GM19328 (cell line): Measurements from ENCODE around the gene MUC21.

Source experiments
- ATAC-seq: cut with Tn5 transposase; IDR thresholded peaks from one replicate; pipeline ENCODE4 v1.9.1; 2021; ENCODE audit warnings: mild to moderate bottlenecking, moderate library complexity; ENCODE audit not compliant: unreplicated experiment

MUC21 gene

DNA sequence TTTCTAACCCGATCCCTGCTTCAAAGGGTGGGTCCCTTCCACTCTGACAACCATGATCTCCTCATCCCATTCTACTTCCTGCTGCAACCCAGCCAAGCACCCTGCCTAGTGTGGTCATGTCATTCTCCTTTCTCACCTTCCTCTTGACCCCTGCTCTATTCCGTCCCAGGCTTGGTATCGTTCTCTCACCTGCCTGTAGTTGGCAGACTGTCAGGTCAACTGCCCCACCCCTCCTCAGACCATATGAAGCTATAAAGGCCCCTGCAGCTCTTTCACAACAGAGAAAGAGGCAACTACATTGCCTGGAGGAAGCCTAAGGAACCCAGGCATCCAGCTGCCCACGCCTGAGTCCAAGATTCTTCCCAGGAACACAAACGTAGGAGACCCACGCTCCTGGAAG lies at the start of gene MUC21:
TSS of gene MUC21 (plus strand) at position 280 of the 400 bp plus-strand sequence. CDS start 241 bp downstream, outside the sequence.
- ATAC-seq = no peak

DNA sequence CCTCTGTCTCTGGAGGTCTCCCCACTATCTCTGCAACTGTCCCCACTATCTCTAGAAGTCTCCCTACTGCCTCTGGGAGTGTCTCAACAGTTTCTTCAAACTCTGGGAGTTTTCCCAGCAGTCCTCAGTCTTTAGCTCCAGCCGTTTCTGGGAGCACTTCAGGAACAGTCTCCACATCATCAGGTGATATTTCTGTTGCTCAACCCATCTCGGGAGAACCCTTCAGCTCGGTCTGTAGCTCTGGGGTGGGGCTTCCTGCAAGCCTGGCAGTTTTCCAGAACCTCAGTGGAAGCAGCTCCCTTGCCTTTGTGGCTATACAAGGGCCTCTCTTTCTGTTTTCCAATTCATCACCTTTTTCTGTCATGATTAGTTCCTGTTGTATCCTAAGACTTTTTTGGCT lies 48.5 kb upstream of the MUC21 start:
- ATAC-seq = no peak

DNA sequence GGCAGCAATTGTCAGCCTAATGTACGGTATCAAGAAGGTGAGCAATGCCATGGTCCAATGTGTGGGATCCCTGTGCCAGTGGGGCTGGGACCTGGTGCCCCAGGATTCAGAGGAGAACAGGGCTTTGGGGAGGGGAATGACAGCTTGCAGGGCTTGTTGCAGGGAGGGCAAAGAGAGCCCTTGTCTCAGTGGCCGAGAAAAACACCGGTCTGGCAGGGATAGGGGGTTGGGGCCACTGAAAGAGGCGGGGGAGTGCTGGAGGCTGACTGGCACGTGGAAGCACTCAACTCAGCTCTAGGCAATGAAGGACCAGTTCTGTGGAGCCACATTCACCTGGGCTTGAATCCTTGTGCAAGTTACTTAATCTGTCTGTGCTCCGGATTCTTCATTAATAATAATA lies 46.3 kb upstream of the MUC21 start:
- ATAC-seq = no peak

DNA sequence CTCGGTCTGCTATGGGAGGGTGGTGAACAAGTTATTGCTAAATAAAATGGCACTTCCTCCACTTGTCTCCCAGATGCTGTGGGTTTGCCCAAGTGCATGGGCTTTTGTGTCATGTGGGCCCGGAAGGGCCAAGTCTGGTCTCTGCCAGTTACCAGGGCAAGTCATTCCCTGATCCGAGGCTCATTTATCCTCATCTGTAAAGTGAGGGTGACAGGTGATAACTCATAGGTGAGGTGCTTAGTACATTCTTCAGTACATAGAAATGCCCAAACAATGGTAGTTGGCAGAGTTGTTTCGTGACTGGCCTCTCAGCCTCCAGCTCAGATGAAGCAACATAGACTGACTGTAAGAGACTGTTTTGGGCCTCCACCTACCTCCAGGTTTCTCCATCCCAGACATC lies 44.8 kb upstream of the MUC21 start:
- ATAC-seq = no peak

DNA sequence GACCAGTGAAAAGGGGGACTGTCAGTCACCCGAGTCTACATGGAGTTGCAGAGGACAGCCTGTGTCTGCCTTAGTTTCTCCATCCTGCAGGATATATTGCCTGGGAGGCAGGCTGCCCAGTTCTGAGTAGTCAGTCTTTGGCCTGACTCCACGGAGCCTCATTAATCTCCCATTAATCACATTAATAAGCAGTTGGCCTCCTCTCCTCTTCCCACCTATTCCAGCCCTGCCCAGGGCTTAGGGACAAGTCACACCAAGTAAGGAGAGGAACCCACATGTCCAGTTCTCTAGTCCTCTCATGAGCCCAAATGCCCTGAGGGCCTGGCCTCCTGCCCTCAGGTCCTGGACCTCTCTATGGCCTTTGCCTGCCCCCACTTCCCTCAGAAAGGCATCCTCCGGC lies 44.0 kb upstream of the MUC21 start:
- no peak for ATAC-seq

DNA sequence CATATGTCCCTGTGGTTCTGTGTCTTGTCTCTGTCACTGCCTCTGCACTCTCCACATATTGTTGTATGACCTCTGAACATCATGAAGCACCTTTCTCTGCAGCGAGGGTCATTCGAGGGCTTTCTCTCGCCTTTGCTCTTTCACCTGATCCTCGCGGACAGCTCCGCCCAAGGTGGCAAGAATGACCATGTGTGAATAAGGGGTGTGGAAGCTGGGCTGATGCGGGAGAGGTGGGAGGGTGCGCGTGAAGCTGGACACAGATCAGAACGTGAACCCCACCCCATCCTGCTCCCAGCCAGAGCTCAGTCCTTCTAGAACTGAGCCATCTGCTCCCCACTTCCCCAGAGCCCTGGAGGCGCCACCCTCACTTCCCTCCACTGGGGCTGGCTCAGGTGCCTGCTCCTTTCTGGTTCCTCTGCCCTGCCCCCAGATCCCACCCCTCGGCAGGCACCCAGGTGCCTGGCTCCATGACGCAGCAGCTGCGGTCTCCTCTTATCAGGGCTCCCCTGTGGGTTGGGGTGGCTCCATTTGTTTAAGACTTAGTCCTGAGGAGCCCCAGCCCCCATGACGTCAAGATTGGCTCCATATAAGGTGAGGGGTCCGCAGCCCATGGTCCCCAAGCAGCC lies 43.0 kb upstream of the MUC21 start, which contains the start of gene MUCL3:
TSS of gene MUCL3 (plus strand) at position 613 of the 626 bp plus-strand sequence. CDS start 27 bp downstream, outside the sequence.
- no peak for ATAC-seq

DNA sequence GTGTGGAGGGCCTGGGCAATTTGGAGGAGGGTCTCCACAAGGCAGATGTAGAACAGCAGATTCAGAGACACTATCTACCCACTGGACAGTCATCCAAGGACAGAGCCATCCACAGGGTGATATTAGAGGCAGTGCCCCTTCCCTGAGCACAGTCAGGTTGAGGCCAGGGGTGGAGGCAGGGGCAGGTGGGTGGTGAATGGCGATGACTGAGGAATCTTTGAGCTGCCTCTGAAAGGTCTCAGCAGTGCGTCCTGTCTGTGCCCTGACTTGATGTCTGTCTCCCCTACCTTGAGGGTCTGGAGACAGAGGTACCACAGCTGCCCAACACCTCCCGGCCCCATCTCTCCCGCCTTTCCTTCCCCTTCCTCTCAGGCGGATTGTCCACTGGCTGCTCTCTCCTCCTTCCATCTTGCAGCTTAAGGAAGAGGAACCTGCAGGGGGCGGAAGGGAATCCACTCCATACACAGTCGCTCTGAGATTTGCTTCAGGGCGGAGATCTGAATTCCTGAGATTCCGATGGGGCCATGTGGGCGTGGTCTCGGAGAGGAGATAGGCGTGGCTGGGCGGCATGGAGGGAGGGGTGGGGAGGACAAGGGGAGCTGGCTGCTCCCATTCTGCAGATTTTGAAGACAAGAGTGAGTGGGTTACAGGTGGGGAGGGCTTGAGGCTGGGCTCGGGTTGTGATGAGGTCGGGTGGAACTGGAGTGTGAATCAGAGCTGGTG lies 41.0 kb upstream of the MUC21 start:
- ATAC-seq = no peak

DNA sequence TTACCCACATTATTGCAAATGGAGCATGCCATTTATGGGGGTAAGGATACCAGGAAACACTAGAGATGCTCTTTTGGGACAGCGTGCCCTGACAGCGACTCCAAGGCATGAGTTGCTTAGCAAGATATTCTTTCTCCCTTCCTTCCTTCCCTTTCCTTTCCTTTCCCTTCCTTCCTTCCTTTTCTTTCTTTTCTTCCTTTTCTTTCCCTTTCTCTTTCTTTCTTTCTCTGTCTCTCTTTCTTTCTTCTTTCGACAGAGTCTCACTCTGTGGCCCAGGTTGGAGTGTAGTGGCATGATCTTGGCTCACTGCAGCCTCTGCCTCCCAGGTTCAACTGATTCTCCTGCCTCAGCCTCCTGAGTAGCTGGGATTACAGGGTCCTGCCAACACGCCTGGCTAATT lies 39.5 kb upstream of the MUC21 start:
- ATAC-seq = no peak

DNA sequence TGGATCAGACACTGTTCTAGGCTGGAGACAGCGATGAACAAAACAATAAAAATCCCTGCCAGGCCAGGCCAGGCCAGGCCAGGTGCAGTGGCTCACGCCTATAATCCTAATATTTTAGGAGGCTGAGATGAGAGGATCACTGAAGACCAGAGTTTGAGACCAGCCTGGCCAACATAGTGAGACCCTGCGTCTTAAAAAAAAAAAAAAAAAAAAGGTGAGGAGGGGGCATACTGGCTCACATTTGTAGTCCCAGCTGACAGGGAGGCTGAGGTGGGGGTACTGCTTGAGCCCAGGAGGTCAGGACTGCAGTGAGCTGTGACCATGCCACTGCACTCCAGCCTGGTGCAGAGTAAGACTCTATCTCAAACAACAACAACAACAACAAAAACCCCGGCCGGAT lies 38.2 kb upstream of the MUC21 start:
- no peak for ATAC-seq

DNA sequence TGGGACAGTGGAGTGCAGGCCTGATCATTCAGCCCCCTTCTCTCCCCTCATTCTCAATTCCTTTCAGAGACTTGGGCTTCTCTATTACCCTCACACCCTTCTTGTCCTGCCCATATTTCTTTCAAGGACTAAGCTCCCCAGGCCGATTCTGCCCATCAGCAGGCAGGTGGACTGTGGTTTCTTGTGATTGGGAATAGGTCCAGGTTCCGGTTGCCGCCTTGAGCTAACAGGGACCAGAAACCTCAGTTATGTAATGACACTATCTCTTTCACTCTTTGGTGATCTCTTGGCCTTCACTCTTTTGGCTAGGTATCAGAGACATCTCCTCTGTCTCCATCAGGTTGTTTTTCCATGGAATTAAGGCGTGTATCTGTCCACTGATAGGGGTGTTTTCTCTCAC lies 36.3 kb upstream of the MUC21 start:
- ATAC-seq = no peak

DNA sequence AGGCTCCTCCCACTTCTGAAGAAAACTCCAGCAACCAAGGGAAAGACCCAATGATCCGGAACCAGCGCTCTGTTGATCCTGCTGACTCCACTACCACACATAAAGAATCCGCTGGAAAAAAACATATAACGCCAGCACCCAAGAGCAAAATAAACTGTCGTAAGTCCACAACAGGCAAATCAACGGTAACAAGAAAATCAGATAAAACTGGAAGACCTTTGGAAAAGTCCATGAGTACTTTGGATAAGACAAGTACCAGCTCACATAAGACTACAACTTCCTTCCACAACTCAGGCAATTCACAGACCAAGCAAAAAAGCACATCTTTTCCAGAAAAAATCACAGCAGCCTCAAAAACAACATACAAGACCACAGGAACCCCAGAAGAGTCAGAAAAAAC lies 34.7 kb upstream of the MUC21 start:
- ATAC-seq = no peak

DNA sequence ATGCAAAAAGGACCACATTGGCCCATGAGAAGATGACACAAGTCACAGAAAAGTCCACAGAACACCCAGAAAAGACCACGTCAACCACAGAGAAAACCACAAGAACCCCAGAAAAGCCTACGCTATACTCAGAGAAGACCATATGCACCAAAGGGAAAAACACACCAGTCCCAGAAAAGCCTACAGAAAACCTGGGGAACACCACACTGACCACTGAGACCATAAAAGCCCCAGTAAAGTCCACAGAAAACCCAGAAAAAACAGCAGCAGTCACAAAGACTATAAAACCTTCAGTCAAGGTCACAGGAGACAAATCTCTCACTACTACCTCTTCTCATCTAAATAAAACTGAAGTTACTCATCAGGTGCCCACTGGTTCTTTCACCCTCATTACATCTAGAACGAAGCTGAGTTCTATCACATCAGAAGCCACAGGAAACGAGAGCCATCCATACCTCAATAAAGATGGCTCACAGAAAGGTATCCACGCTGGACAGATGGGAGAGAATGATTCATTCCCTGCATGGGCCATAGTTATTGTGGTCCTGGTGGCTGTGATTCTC lies 31.5 kb upstream of the MUC21 start:
- ATAC-seq = no peak

DNA sequence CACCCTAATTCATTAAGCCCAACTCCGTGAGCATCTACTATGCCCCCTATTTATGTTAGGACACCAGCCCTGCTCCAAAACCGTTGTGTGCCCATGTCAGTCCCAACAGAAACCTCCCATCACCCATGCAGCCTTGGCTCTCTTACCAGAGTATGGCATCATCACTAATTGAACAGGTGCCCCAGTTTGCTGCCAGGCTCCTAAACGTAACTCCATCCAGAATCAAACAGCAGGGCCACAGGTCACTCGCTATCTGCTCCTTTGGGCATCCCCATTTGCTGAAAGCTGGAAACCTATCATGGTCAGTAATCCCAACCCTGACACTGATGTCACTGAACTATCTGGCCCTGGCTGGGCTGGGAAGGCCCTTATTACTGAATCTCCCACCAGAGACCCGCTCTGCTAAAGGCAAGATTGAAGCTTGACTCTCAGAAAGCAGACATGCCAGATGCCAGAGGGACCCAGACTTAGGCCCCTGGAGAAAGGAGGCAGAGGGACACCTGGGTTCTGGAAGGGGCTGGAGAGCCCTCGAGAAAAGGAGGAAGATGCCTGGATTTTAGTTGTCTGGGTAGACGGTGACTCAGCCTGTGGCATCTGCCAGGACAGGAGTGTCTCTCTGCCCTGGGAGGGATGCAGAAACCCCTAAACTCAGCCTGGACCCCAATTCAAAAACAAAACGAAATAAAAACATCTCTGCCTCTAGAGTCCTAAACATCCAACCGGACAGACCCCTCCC lies 28.7 kb upstream of the MUC21 start:
- ATAC-seq = no peak

DNA sequence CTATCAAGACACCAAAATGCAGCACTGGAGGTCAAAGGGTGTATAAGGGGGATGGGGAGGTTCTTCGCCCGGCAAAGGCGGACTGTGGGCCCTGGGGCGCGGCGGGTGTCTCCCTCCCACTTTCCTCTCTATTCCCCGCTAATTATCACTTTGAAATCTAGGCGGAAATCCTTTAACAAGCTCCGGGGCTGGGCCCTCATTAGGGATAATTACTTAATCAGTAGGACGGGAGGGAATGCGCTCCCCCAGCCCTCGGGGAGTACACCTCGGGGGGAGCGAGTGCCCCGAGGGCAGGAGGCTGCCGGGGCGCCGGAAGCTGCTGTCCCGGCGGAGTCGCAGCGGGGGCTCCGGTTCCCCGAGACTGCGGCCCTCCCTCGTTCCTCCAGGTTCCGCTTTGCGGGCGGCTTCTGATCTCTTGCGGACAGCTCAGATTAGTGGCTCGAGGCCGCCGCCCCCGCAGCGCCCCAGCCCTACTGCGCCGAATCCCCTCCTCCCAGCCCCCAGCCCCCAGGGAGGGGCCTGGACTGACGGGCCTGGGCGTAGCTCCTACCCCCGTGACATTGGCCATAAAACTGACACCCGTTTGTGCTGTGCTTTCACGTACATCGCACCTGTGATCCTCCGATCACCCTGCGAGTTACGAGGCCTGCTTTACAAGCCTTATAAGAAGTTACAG lies 28.0 kb upstream of the MUC21 start:
- ATAC-seq = no peak

DNA sequence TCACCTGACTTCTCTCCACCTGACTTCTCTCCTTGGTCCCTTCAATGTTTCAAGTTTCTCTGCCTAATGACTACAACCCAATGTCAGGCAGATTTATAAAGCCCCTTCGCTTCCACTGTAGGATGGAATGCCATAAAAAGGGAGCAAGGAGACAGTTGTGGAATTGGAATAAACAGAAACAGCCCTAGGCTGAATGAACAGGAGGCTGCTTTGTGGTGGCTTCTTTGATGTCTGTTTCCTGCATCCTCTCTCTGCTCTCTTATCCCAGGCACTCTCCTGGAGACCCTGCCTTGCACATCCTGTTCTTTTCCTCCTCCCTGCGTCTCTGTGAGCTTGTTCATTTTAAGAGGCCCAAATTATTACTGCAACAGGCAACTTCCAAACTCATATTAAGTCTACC lies 25.8 kb upstream of the MUC21 start:
- ATAC-seq = no peak

DNA sequence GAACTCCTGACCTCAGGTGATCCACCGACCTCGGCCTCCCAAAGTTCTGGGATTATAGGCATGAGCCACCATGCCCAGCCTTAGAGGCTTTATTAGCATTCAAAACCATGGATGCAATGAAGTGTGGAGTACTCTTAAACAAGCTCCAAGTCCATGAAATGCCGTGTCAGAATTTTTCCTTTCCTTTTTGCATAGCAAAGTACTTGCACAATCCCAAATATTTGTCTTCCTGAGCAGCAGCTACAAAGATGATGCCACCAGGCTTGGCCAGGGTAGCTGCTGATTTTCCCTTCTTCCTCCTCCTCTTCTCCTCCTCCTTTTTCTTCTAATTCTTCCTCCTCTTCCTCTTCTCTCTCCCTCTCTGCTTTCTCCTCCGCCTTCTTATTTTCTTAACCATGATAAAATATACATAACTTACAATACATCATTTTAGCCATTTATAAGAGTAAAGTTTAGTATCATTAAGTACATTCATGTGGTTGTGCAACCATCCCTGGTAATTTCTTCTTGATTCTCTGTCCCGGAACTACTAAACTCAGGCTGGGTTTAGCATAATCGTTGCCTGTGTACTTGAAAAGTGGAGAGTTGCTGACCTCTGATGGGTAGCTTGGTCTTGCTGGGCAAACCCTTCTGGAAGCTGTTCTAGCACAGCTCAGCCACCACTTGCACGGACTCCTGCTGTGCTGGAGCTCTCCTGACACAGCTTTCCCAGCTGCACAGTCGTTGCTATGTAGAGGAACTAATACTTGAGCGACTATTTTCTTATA lies 22.4 kb upstream of the MUC21 start:
- no peak for ATAC-seq

DNA sequence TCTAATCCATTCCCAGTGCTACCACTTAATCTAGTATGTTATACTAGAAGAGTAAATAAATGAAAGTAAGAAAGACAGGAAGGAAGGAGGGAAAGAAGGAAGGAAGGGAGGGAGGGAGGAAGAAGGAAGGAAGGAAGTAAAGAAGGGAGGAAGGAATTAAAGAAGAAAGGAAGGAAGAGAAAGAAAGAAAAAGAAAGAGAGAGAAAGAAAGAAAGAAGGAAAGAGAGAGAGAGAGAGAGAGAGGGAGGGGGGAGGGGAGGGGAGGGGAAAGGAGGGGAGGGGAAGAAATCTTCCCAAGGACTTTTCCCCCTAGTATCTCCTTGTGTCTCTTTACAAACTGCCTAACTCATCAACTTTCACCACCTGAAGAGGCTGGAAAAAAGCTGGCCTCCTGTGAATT lies 20.8 kb upstream of the MUC21 start:
- ATAC-seq = no peak

DNA sequence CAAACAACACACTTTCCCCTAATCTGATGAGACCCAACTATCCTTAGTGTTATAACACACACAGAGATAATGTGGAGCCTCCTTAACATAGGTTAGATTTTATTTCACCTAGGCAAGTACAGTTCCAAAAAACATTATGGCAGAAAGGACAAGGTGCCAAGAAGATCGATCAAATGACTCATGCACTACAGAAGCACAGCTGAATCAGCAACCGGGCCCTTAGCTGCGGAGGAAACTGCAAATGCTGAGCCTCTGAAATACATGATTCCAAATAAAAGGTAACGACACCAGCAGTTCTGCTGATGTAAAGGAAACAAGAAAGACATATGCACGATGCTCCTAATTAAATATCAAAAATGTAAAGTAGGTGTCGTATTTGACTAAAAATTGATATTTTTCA lies 19.9 kb upstream of the MUC21 start:
- ATAC-seq = no peak

DNA sequence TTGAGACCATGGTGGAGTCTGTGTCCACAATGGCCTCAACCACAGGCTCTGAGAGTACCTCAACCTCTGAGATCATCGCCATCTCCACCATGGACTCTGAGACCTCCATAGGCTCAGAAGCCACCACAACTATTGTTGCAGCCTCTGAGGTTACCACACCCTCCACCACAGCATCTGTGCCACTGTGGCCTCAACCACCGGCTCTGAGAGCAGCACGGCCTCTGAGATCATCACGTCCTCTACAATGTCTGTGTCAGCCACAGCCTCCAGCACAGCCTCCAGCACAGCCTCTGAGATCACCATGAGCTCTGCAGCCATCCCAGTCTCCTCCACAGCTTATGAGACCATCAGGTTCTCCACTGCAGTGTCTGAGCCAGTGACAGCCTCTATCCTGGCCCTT lies 19.4 kb upstream of the MUC21 start:
- ATAC-seq = no peak

DNA sequence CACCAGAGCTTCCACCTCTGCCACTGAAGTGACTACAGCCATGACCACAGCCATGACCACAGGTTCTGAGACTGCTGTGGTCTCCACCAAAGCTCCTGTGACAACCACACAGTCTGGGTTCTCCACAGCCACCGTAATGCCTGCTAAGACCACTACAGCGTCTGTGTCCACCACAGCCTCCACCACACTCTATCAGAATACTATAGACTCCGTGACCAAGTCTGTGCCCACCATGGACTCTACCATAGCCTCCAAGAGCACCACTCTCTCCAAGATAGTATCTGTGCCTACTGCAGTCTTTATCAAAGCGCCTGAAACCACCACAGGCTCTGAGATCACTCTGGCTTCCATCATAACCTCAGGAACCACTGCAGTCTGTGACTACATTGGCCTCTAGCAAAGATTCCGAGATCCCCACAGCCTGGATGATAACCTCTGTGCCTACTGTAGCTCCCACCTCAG lies 18.3 kb upstream of the MUC21 start:
- no peak for ATAC-seq
